ENCODE results near the gene MAGI1. TPM values are rescaled to one million over a fixed set of nuclear protein-coding genes. Genes with fewer than 3 reads are reported as not detected.

The MAGI1 gene
- total RNA-seq, 1 experiment from 2014 or later = 38.6 TPM

- RAD21 ChIA-PET (ENCODE audit: low non-redundant PET in 1 of 2, low total read pairs in 2 of 2, uncharacterized antibody in 2 of 2, unreplicated experiment in 2 of 2) = no interaction called here
- Histone ChIP-seq H3K9ac (ENCODE audit: low read length) (no peak overlapping the region), H2AFZ (ENCODE audit: low read depth, low read length, poor library complexity, severe bottlenecking) (no peak overlapping the region)
These were observed 465.1 kb downstream of the MAGI1 start for GRCh38 chr3:65573548-65574116.

DNA sequence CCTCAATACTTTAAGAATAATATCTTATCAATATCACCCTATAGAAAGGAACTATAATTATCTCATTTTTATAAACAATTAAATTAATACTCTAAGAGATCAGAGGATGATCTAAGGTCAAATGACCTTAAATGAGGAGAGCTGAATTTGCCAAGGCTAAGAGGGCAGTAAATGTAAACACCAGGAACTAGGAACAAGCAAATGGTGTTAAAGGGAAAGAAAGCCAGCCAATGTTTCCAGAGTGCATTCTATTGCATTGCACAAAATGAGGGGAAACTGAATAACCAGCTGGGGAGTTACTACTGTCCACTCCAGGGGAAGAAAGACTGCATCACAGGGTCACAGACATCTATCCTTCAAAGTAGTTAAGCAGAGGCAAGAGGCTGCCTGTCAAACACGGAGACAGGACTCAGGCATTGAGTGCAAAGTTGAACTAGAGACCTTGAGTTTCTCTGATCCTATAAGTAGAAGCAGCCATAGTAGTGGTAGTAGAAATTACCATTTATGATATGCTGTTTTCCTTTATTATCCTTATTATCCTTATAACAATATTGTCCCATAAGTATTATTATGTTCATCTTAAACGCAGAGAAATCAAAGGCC is 466.4 kb downstream of the MAGI1 start:
- CTCF ChIA-PET = no interaction called here
- intact Hi-C loops (cut with micrococcal nuclease) = no loop called here
- no peak for ATAC-seq
- no peak overlapping the region for H3K9ac ChIP-seq (ENCODE audit: low read length)
- no peak overlapping the region for H3K4me3 ChIP-seq (replicated peaks in 1 of 2; ENCODE audit: low read depth in 1 of 2, low read length in 2 of 2)
- H3K27ac ChIP-seq (ENCODE audit: low read depth, low read length) = no peak overlapping the region
- RAD21 ChIA-PET (ENCODE audit: low non-redundant PET in 1 of 2, low total read pairs in 2 of 2, uncharacterized antibody in 2 of 2, unreplicated experiment in 2 of 2) = no interaction called here
- peaks cover 7 to 12% of the 10 kb centered on the region in 2 experiments; a peak in 2 of 4 replicates for H3K4me1 ChIP-seq (ENCODE audit: control insufficient read depth in 1 of 2, insufficient read depth in 2 of 2, low read length in 2 of 2)
- H3K36me3 ChIP-seq (ENCODE audit: control insufficient read depth in 1 of 2, insufficient read depth in 2 of 2, low read length in 2 of 2) = no peaks in the 10 kb centered on the region
- H2AFZ ChIP-seq (ENCODE audit: low read depth, low read length, poor library complexity, severe bottlenecking) = no peak overlapping the region
- DNase-seq (ENCODE audit: low read depth, low spot score) = no peak
- no peaks in the 10 kb centered on the region for H3K79me2 ChIP-seq (ENCODE audit: insufficient read depth, low read length)
- TF ChIP-seq EZH2phosphoT487 (IDR thresholded peaks at IDR 0.05; ENCODE audit: borderline replicate concordance) = no peak
- TF ChIP-seq CEBPB (IDR thresholded peaks at IDR 0.05; ENCODE audit: low read depth) = no peak
- no peak for TF ChIP-seq SIN3A (IDR thresholded peaks at IDR 0.05; ENCODE audit: low read depth)
- TF ChIP-seq MAX (IDR thresholded peaks at IDR 0.05) = no peak
- TF ChIP-seq JUND (IDR thresholded peaks at IDR 0.05) = no peak
- no peak for TF ChIP-seq EGR1 (IDR thresholded peaks at IDR 0.05; ENCODE audit: low read depth)
- no peak for TF ChIP-seq FOSL1 (IDR thresholded peaks at IDR 0.05; ENCODE audit: low read depth)
- no peak for TF ChIP-seq SRF (IDR thresholded peaks at IDR 0.05; ENCODE audit: low read depth)
- no peaks in the 10 kb centered on the region for H4K20me1 ChIP-seq (ENCODE audit: insufficient read depth)
- no peaks in the 10 kb centered on the region for H3K9me2 ChIP-seq (ENCODE audit: insufficient read depth)
- no peaks in the 10 kb centered on the region for H3K9me3 ChIP-seq (ENCODE audit: control insufficient read depth in 1 of 2, insufficient read depth in 1 of 2, low read depth in 1 of 2, low read length in 2 of 2)
- no TSS peak for BruUV-seq (replicated peaks)
- no peaks in the 10 kb centered on the region for H3K27me3 ChIP-seq (ENCODE audit: insufficient read depth, low read length)
- POLR2A ChIA-PET = no interaction called here
- no peak overlapping the region for H3K4me2 ChIP-seq (ENCODE audit: low read length)

More at GRCh38 chr3:65573548-65574116, 465.1 kb downstream of the MAGI1 start:
- DNase-seq (ENCODE audit: low read depth, low spot score) = no peak
- Histone ChIP-seq H3K79me2 (ENCODE audit: insufficient read depth, low read length) (no peaks in the 10 kb centered on the region), H4K20me1 (ENCODE audit: insufficient read depth) (0 out of 2 replicates have a peak, but pooled peaks cover 3% of the 10 kb centered on the region), H3K9me2 (ENCODE audit: insufficient read depth) (no peaks in the 10 kb centered on the region), H3K27ac (ENCODE audit: low read depth, low read length) (no peak overlapping the region), H3K4me3 (replicated peaks in 1 of 2; ENCODE audit: low read depth in 1 of 2, low read length in 2 of 2) (no peak overlapping the region), H3K36me3 (ENCODE audit: control insufficient read depth in 1 of 2, insufficient read depth in 2 of 2, low read length in 2 of 2) (no peaks in the 10 kb centered on the region), H3K4me1 (ENCODE audit: control insufficient read depth in 1 of 2, insufficient read depth in 2 of 2, low read length in 2 of 2) (peaks cover 5 to 7% of the 10 kb centered on the region in 2 experiments; a peak in 1 of 4 replicates), H3K27me3 (ENCODE audit: insufficient read depth, low read length) (no peaks in the 10 kb centered on the region), H3K9me3 (ENCODE audit: control insufficient read depth in 1 of 2, insufficient read depth in 1 of 2, low read depth in 1 of 2, low read length in 2 of 2) (no peaks in the 10 kb centered on the region), H3K4me2 (ENCODE audit: low read length) (no peak overlapping the region)
- ChIA-PET CTCF (no interaction called here), POLR2A (no interaction called here)
- no peak for TF ChIP-seq ZFX (IDR thresholded peaks at IDR 0.05)
- TF ChIP-seq CBX3 (IDR thresholded peaks at IDR 0.05; ENCODE audit: low read depth) = no peak
- no peak for TF ChIP-seq YY1 (IDR thresholded peaks at IDR 0.05; ENCODE audit: extremely low read depth, insufficient replicate concordance, low read depth, low read length)
- no peak for TF ChIP-seq JUND (IDR thresholded peaks at IDR 0.05)
- no peak for TF ChIP-seq POLR2A (IDR thresholded peaks at IDR 0.05; ENCODE audit: borderline replicate concordance, extremely low read depth, insufficient read depth, insufficient read length)
- TF ChIP-seq ZNF274 (IDR thresholded peaks at IDR 0.05; ENCODE audit: low read depth, low read length) = no peak
- TF ChIP-seq RAD21 (IDR thresholded peaks at IDR 0.05; ENCODE audit: low read depth) = no peak
- no peak for TF ChIP-seq POLR2AphosphoS5 (IDR thresholded peaks at IDR 0.05; ENCODE audit: low read depth, low read length)
- no peak for TF ChIP-seq MAX (IDR thresholded peaks at IDR 0.05)
- TF ChIP-seq ELF1 (IDR thresholded peaks at IDR 0.05; ENCODE audit: borderline replicate concordance, low read depth) = no peak
- no peak for TF ChIP-seq EGR1 (IDR thresholded peaks at IDR 0.05; ENCODE audit: low read depth)
- no peak for TF ChIP-seq CEBPB (IDR thresholded peaks at IDR 0.05; ENCODE audit: low read depth)
- ATAC-seq = no peak
- intact Hi-C loops (cut with micrococcal nuclease) = no loop called here
- BruUV-seq (replicated peaks) = no TSS peak
